HepG2 (cell line): Measurements from ENCODE around the gene CUL4A. TPM values are rescaled to one million over a fixed set of nuclear protein-coding genes. Genes with fewer than 3 reads are reported as not detected.

Experiments used
- CBX1 ChIP-seq: IDR thresholded peaks from one replicate; pipeline ENCODE4 v1.6.1; 2016; ENCODE audit warnings: antibody characterized with exemption, low read depth
- CBX2 ChIP-seq, 2 experiments: fragments of 200-600 bp in 1 of 2; sonication (generic); formaldehyde crosslinking in 1 of 2; IDR thresholded peaks; 2 replicates each; pipeline versions ENCODE4 v1.7.0 to v1.8.1; 2018 to 2022; ENCODE audit warnings: low read depth in 2 of 2, low read length in 1 of 2, mild to moderate bottlenecking in 1 of 2, missing genetic modification reagents in 1 of 2
- EZH2 ChIP-seq: conservative IDR thresholded peaks from 2 replicates; pipeline ENCODE4 v1.6.1; 2012; ENCODE audit warnings: mild to moderate bottlenecking, low read depth, low read length, moderate library complexity
- FLYWCH1 ChIP-seq: sonication (generic); formaldehyde crosslinking; IDR thresholded peaks from 2 replicates; pipeline ENCODE4 v1.8.1; 2023; ENCODE audit warnings: mild to moderate bottlenecking, missing genetic modification reagents
- FOXK2 ChIP-seq: fragments of 450-650 bp; IDR thresholded peaks from 2 replicates; pipeline ENCODE4 v1.6.1; 2016
- FOXP1 ChIP-seq, 2 experiments: fragments of 450-650 bp in 1 of 2; IDR thresholded peaks; 2 replicates each; pipeline ENCODE4 v1.6.1; 2017 to 2018; ENCODE audit warnings: antibody characterized with exemption in 1 of 2
- GATAD1 ChIP-seq: IDR thresholded peaks from 2 replicates; pipeline ENCODE4 v1.6.1; 2016; ENCODE audit warnings: missing genetic modification reagents, missing compliant biosample characterization
- HNF4A ChIP-seq: sonication (generic); formaldehyde crosslinking; IDR thresholded peaks from 2 replicates; pipeline ENCODE4 v1.4.0; 2020; ENCODE audit warnings: missing genetic modification reagents
- HOXA3 ChIP-seq: sonication (generic); formaldehyde crosslinking; IDR thresholded peaks from 2 replicates; pipeline ENCODE4 v1.5.0; 2020; ENCODE audit warnings: missing genetic modification reagents
- IRX3 ChIP-seq: sonication (generic); formaldehyde crosslinking; IDR thresholded peaks from 2 replicates; pipeline ENCODE4 v1.8.1; 2023; ENCODE audit warnings: mild to moderate bottlenecking, low read depth, missing genetic modification reagents, borderline replicate concordance
- MXD4 ChIP-seq: IDR thresholded peaks from 2 replicates; pipeline ENCODE4 v1.6.1; 2016; ENCODE audit warnings: mild to moderate bottlenecking, missing biosample characterization, missing genetic modification reagents
- NPAS2 ChIP-seq: sonication (generic); formaldehyde crosslinking; IDR thresholded peaks from 2 replicates; pipeline ENCODE4 v1.8.0; 2022; ENCODE audit warnings: mild to moderate bottlenecking, missing genetic modification reagents, borderline replicate concordance
- POGK ChIP-seq: sonication (generic); formaldehyde crosslinking; conservative IDR thresholded peaks from 2 replicates; pipeline ENCODE4 v1.8.0; 2022; ENCODE audit warnings: mild to moderate bottlenecking, moderate library complexity, missing genetic modification reagents
- POGZ ChIP-seq: sonication (generic); formaldehyde crosslinking; IDR thresholded peaks from 2 replicates; pipeline ENCODE4 v1.4.0; 2020; ENCODE audit warnings: mild to moderate bottlenecking, missing genetic modification reagents
- STAG1 ChIP-seq: sonication (generic); formaldehyde crosslinking; IDR thresholded peaks from 2 replicates; pipeline ENCODE4 v1.4.0; 2020; ENCODE audit warnings: missing genetic modification reagents
- TFAP4 ChIP-seq: sonication (generic); IDR thresholded peaks from 2 replicates; pipeline ENCODE4 v1.6.1; 2016; ENCODE audit warnings: low read depth, borderline replicate concordance
- ZMYM4 ChIP-seq: sonication (generic); formaldehyde crosslinking; IDR thresholded peaks from 2 replicates; pipeline ENCODE4 v1.8.1; 2023; ENCODE audit warnings: mild to moderate bottlenecking, missing genetic modification reagents
- ZNF101 ChIP-seq: sonication (generic); formaldehyde crosslinking; IDR thresholded peaks from 2 replicates; pipeline ENCODE4 v1.4.0; 2020; ENCODE audit warnings: mild to moderate bottlenecking, low read depth, missing genetic modification reagents, borderline replicate concordance
- ZNF124 ChIP-seq: sonication (generic); formaldehyde crosslinking; IDR thresholded peaks from 2 replicates; pipeline ENCODE4 v1.4.0; 2020; ENCODE audit warnings: missing genetic modification reagents
- ZNF251 ChIP-seq: sonication (generic); formaldehyde crosslinking; IDR thresholded peaks from 2 replicates; pipeline ENCODE4 v1.9.0; 2021; ENCODE audit warnings: mild to moderate bottlenecking, missing genetic modification reagents
- ZNF329 ChIP-seq: sonication (generic); formaldehyde crosslinking; IDR thresholded peaks from 2 replicates; pipeline ENCODE4 v1.9.0; 2021; ENCODE audit warnings: low read depth, mild to moderate bottlenecking, missing genetic modification reagents
- ZNF34 ChIP-seq: sonication (generic); formaldehyde crosslinking; IDR thresholded peaks from 2 replicates; pipeline ENCODE4 v1.4.0; 2020; ENCODE audit warnings: mild to moderate bottlenecking, missing genetic modification reagents, borderline replicate concordance
- ZNF564 ChIP-seq: sonication (generic); formaldehyde crosslinking; IDR thresholded peaks from 2 replicates; pipeline ENCODE4 v1.8.1; 2023; ENCODE audit warnings: mild to moderate bottlenecking, missing genetic modification reagents
- ZNF616 ChIP-seq: sonication (generic); formaldehyde crosslinking; IDR thresholded peaks from 2 replicates; pipeline ENCODE4 v1.5.0; 2020; ENCODE audit warnings: low read depth, mild to moderate bottlenecking, missing genetic modification reagents
- ZNF644 ChIP-seq: IDR thresholded peaks from 2 replicates; pipeline ENCODE4 v1.6.1; 2016; ENCODE audit warnings: low read depth
- ZNF674 ChIP-seq: sonication (generic); formaldehyde crosslinking; IDR thresholded peaks from 2 replicates; pipeline ENCODE4 v1.5.0; 2020; ENCODE audit warnings: low read depth, mild to moderate bottlenecking, missing genetic modification reagents
- polyA plus RNA-seq, 8 experiments: library from polyadenylated mRNA; depleted of rRNA in 3 of 8; stranded (reverse) in 7 of 8; unstranded in 1 of 8; fragments of >200 nt; fragmentation: Illumina TruSeq in 4 of 8; extraction: Trizol in 4 of 8; gene quantifications; 2 replicates each; pipeline versions ENCODE4 v1.2.1 to v1.2.3, GENCODE V29; 2011 to 2016; ENCODE audit warnings: low read depth in 4 of 8, missing spikeins in 1 of 8, mixed read lengths in 1 of 8; ENCODE audit not compliant: insufficient read depth in 1 of 8
- total RNA-seq, 5 experiments: library from RNA; depleted of rRNA; stranded (reverse); fragments of >200 nt; fragmentation: Illumina TruSeq; extraction: Trizol; gene quantifications; 2 replicates each; pipeline ENCODE4 v1.2.3, GENCODE V29; 2016; ENCODE audit warnings: low read depth in 1 of 5
- TF ChIP-seq, protein P1 (sequence below): sonication (generic); formaldehyde crosslinking; IDR thresholded peaks from 2 replicates; pipeline ENCODE4 v1.5.0; 2020; ENCODE audit warnings: mild to moderate bottlenecking, missing genetic modification reagents, borderline replicate concordance

CUL4A gene
- total and polyA plus RNA-seq, 2 of the 13 experiments (the other 11 are each of a cell fraction or from before 2014, with no cell fraction given) = 51.2 to 75.3 TPM

DNA sequence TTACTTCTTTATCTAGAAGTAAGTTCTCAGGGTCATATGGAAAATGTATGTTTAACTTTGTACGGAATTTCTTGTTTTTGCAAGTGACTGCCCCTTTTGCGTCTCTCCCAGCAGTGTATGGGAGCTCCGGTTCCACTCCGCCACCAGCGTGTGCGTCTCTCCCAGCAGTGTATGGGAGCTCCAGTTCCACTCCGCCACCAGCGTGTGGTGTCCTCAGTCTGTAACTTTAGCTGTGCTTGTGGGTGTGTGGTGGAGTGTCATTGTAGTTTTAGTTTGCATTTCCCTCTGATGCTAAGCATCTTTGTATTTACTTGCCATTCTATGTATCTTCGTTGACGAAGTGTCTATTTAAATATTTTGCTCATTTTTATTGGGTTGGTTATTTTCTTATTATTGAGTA lies 2.4 kb downstream of the CUL4A start (continued):
- TF ChIP-seq ZMYM4 (CRISPR knock-in tag) (peak; percentile 92), ZNF674 (CRISPR knock-in tag) (no peak), EZH2 (no peak), CBX1 (no peak), FOXK2 (no peak), TFAP4 (no peak), NPAS2 (CRISPR knock-in tag) (no peak), FLYWCH1 (CRISPR knock-in tag) (no peak), POGZ (CRISPR knock-in tag) (peak; percentile 94), GATAD1 (peak; percentile 26; the same call in 1 of the 2 replicates), MXD4 (CRISPR knock-in tag) (no peak), HNF4A (CRISPR knock-in tag) (0 out of 2 replicates have a peak, but pooled peaks have one; percentile 17), ZNF616 (CRISPR knock-in tag) (no peak), IRX3 (CRISPR knock-in tag) (no peak), POGK (no peak), ZNF34 (CRISPR knock-in tag) (no peak), ZNF329 (CRISPR knock-in tag) (no peak), ZNF124 (no peak), ZNF564 (CRISPR knock-in tag) (no peak), STAG1 (CRISPR knock-in tag) (peak; percentile 31), HOXA3 (CRISPR knock-in tag) (peak; percentile 51; the same call in 1 of the 2 replicates), FOXP1 (IDR thresholded peaks at IDR 0.05) (no peak), FOXP1 (CRISPR knock-in tag; IDR thresholded peaks at IDR 0.05) (no peak), ZNF101 (no peak), ZNF251 (no peak), ZNF644 (CRISPR knock-in tag) (no peak), CBX2 (IDR thresholded peaks at IDR 0.05; ENCODE audit: low read depth, low read length) (no peak), CBX2 (CRISPR knock-in tag; IDR thresholded peaks at IDR 0.05; ENCODE audit: low read depth) (no peak)
- TF ChIP-seq, protein P1, sequence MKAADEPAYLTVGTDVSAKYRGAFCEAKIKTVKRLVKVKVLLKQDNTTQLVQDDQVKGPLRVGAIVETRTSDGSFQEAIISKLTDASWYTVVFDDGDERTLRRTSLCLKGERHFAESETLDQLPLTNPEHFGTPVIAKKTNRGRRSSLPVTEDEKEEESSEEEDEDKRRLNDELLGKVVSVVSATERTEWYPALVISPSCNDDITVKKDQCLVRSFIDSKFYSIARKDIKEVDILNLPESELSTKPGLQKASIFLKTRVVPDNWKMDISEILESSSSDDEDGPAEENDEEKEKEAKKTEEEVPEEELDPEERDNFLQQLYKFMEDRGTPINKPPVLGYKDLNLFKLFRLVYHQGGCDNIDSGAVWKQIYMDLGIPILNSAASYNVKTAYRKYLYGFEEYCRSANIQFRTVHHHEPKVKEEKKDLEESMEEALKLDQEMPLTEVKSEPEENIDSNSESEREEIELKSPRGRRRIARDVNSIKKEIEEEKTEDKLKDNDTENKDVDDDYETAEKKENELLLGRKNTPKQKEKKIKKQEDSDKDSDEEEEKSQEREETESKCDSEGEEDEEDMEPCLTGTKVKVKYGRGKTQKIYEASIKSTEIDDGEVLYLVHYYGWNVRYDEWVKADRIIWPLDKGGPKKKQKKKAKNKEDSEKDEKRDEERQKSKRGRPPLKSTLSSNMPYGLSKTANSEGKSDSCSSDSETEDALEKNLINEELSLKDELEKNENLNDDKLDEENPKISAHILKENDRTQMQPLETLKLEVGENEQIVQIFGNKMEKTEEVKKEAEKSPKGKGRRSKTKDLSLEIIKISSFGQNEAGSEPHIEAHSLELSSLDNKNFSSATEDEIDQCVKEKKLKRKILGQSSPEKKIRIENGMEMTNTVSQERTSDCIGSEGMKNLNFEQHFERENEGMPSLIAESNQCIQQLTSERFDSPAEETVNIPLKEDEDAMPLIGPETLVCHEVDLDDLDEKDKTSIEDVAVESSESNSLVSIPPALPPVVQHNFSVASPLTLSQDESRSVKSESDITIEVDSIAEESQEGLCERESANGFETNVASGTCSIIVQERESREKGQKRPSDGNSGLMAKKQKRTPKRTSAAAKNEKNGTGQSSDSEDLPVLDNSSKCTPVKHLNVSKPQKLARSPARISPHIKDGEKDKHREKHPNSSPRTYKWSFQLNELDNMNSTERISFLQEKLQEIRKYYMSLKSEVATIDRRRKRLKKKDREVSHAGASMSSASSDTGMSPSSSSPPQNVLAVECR = peak; percentile 26; the same call in 1 of the 2 replicates
